Measurements from ENCODE around the gene C1QL1. TPM values are rescaled to one million over a fixed set of nuclear protein-coding genes. Genes with fewer than 3 reads are reported as not detected.

The C1QL1 gene
- total RNA-seq = 0.18 and 0.28 TPM in 2 replicates

GRCh38 chr17:44968225-44969143 lies at the start of gene C1QL1:
TSS of gene C1QL1 (minus strand) at chr17:44968303. CDS start at chr17:44968048, 255 bp downstream.

GRCh38 chr17:44947461-44948314 lies 20.4 kb downstream of the C1QL1 start, which contains the start of gene KIF18B:
TSS of gene KIF18B (minus strand) at chr17:44947773. CDS start at chr17:44936344, 11,429 bp downstream.

GRCh38 chr17:44915321-44915726 lies 52.8 kb downstream of the C1QL1 start, which contains the start of gene GFAP:
TSS of gene GFAP (minus strand) at chr17:44915500. CDS start at chr17:44915486, 14 bp downstream.

Other genes with a start within 250 kb of the C1QL1 start
- 0.14 and 0.18 TPM in 2 replicates for gene ADAM11, start 209.3 kb downstream of the C1QL1 start, total RNA-seq
- 5.1 and 7.1 TPM in 2 replicates for gene GJC1, start 138.0 kb downstream of the C1QL1 start, total RNA-seq
- gene HIGD1B, start 120.4 kb downstream of the C1QL1 start, total RNA-seq = not detected in 2 replicates
- 82.4 and 91.2 TPM in 2 replicates for gene EFTUD2, start 68.9 kb downstream of the C1QL1 start, total RNA-seq
- gene GFAP, start 52.8 kb downstream of the C1QL1 start, total RNA-seq = 0.14 TPM in 1 of 2 replicates, not detected in the other
- gene KIF18B, start 20.5 kb downstream of the C1QL1 start, total RNA-seq = 0.09 and 0.71 TPM in 2 replicates
- 23.9 and 30.6 TPM in 2 replicates for gene DCAKD, start 83.3 kb upstream of the C1QL1 start, total RNA-seq
- gene NMT1, start 93.0 kb upstream of the C1QL1 start, total RNA-seq = 64.7 and 94.2 TPM in 2 replicates
- gene PLCD3, start 164.2 kb upstream of the C1QL1 start, total RNA-seq = 21.3 and 21.7 TPM in 2 replicates
- gene ACBD4, start 167.4 kb upstream of the C1QL1 start, total RNA-seq = 8.1 and 9.3 TPM in 2 replicates
- gene HEXIM1, start 180.2 kb upstream of the C1QL1 start, total RNA-seq = 6.0 and 14.9 TPM in 2 replicates
- gene HEXIM2, start 193.6 kb upstream of the C1QL1 start, total RNA-seq = 7.3 and 10.7 TPM in 2 replicates